Activated CD4-positive, alpha-beta T cell treated with anti-CD3 and anti-CD28 coated beads, Interleukin-2, amount 10 ng/mL, durations not matched to agents 24 days and 14 days (primary cell): ENCODE measurements around the gene PLEKHA3. TPM values are rescaled to one million over a fixed set of nuclear protein-coding genes. Genes with fewer than 3 reads are reported as not detected.
"Not testable (repeated sequence)": the region's sequence is repeated elsewhere in the genome, so short reads cannot be mapped to it uniquely, and the experiment has no call there.

ENCODE experiments used
- DNase-seq: peaks from one replicate; pipeline ENCODE4 v3.0.0; 2022
- H3K27ac Mint-ChIP-seq: one replicate; pipeline ENCODE4 v1.8.0; 2022; ENCODE audit warnings: mild to moderate bottlenecking, mixed read lengths
- H3K27me3 Mint-ChIP-seq: one replicate; pipeline ENCODE4 v1.8.0; 2022; ENCODE audit warnings: mixed read lengths
- H3K36me3 Mint-ChIP-seq: one replicate; pipeline ENCODE4 v1.8.0; 2022; ENCODE audit warnings: low read depth, mild to moderate bottlenecking, mixed read lengths
- H3K4me1 Mint-ChIP-seq: one replicate; pipeline ENCODE4 v1.8.0; 2021; ENCODE audit warnings: mixed read lengths
- H3K4me3 Mint-ChIP-seq: one replicate; pipeline ENCODE4 v1.8.0; 2022; ENCODE audit warnings: mild to moderate bottlenecking, moderate library complexity, mixed read lengths
- H3K9me3 Mint-ChIP-seq: one replicate; pipeline ENCODE4 v1.8.0; 2021; ENCODE audit warnings: mixed read lengths
- intact Hi-C: fragments of 100-400 bp; cut with micrococcal nuclease; formaldehyde crosslinking; loops from one replicate; pipeline ENCODE4 v1.15.1; 2023
- total RNA-seq: library from RNA; stranded (reverse); gene quantifications from 2 replicates; pipeline ENCODE4 v1.2.3, GENCODE V29; 2022

The PLEKHA3 gene
- total RNA-seq, 1 donor from 2014 or later = 35.4 TPM

GRCh38 chr2:178521304-178522150, 41.3 kb downstream of the PLEKHA3 start:
- peaks cover 21% of the 10 kb centered on the region for H3K36me3 Mint-ChIP-seq
- peak overlapping the region; percentile 39 for H3K4me3 Mint-ChIP-seq
- peak; percentile 58 for DNase-seq
- peaks cover 7% of the 10 kb centered on the region for H3K9me3 Mint-ChIP-seq
- peaks cover 30% of the 10 kb centered on the region for H3K4me1 Mint-ChIP-seq
- peak overlapping the region; percentile 67 for H3K27ac Mint-ChIP-seq
- intact Hi-C loops = loop anchor here (1.0 to 5.0 kb wide), 2 partner anchors 9 to 409 kb away; partner anchors contain the start of gene RBM45
- no peaks in the 10 kb centered on the region for H3K27me3 Mint-ChIP-seq

- intact Hi-C loops = loop anchor here (1.0 to 5.0 kb wide), 6 partner anchors 7 to 411 kb away; partner anchors contain the start of genes PJVK, PRKRA and RBM45
- no peaks in the 10 kb centered on the region for H3K27me3 Mint-ChIP-seq
- peaks cover 7% of the 10 kb centered on the region for H3K9me3 Mint-ChIP-seq
- peaks cover 18% of the 10 kb centered on the region for H3K36me3 Mint-ChIP-seq
- H3K4me3 Mint-ChIP-seq = peak overlapping the region; percentile 95
- H3K4me1 Mint-ChIP-seq = peaks cover 37% of the 10 kb centered on the region
- H3K27ac Mint-ChIP-seq = peak overlapping the region; percentile 91
- DNase-seq = peak; percentile 96
Measured at GRCh38 chr2:178522950-178523595, 42.8 kb downstream of the PLEKHA3 start.

GRCh38 chr2:178523596-178524134, 43.4 kb downstream of the PLEKHA3 start:
- Mint-ChIP-seq H3K27me3 (no peaks in the 10 kb centered on the region), H3K9me3 (peaks cover 7% of the 10 kb centered on the region), H3K27ac (peak overlapping the region; percentile 91), H3K4me1 (peaks cover 39% of the 10 kb centered on the region), H3K36me3 (peaks cover 22% of the 10 kb centered on the region), H3K4me3 (peak overlapping the region; percentile 95)
- intact Hi-C loops = loop anchor here (1.0 to 5.0 kb wide), 5 partner anchors 9 to 411 kb away; partner anchors contain the start of genes PJVK, PRKRA and RBM45
- DNase-seq = peak; percentile 65

GRCh38 chr2:178525010-178525409, 44.8 kb downstream of the PLEKHA3 start:
- H3K4me3 Mint-ChIP-seq, H3K27me3 Mint-ChIP-seq, H3K9me3 Mint-ChIP-seq, H3K27ac Mint-ChIP-seq, intact Hi-C loops: not testable (repeated sequence)
- peaks cover 25% of the 10 kb centered on the region for H3K36me3 Mint-ChIP-seq
- peak; percentile 31 for DNase-seq
- peaks cover 42% of the 10 kb centered on the region for H3K4me1 Mint-ChIP-seq

- H3K9me3 Mint-ChIP-seq, intact Hi-C loops, H3K27ac Mint-ChIP-seq, DNase-seq, H3K27me3 Mint-ChIP-seq: not testable (repeated sequence)
- Mint-ChIP-seq H3K36me3 (peaks cover 27% of the 10 kb centered on the region), H3K4me3 (peak overlapping the region; percentile 39), H3K4me1 (peaks cover 43% of the 10 kb centered on the region)
Measured at GRCh38 chr2:178525460-178525859, 45.2 kb downstream of the PLEKHA3 start.

- H3K36me3 Mint-ChIP-seq = peaks cover 31% of the 10 kb centered on the region
- H3K27ac Mint-ChIP-seq = no peak overlapping the region
- no peaks in the 10 kb centered on the region for H3K27me3 Mint-ChIP-seq
- intact Hi-C loops = no loop called here
- H3K4me3 Mint-ChIP-seq = no peak overlapping the region
- H3K9me3 Mint-ChIP-seq = peaks cover 7% of the 10 kb centered on the region
- peaks cover 48% of the 10 kb centered on the region for H3K4me1 Mint-ChIP-seq
- peak; percentile 43 for DNase-seq
Measured at GRCh38 chr2:178526256-178526655, 46.0 kb downstream of the PLEKHA3 start.

GRCh38 chr2:178527592-178527991, 47.3 kb downstream of the PLEKHA3 start:
- Mint-ChIP-seq H3K27me3 (no peaks in the 10 kb centered on the region), H3K36me3 (peaks cover 36% of the 10 kb centered on the region), H3K4me3 (no peak overlapping the region), H3K9me3 (peaks cover 8% of the 10 kb centered on the region), H3K4me1 (peaks cover 49% of the 10 kb centered on the region), H3K27ac (no peak overlapping the region)
- intact Hi-C loops = no loop called here
- DNase-seq = no peak

GRCh38 chr2:178528647-178529046, 48.4 kb downstream of the PLEKHA3 start:
- H3K36me3 Mint-ChIP-seq = peaks cover 40% of the 10 kb centered on the region
- H3K4me3 Mint-ChIP-seq = no peak overlapping the region
- H3K27ac Mint-ChIP-seq = no peak overlapping the region
- peaks cover 8% of the 10 kb centered on the region for H3K9me3 Mint-ChIP-seq
- peaks cover 45% of the 10 kb centered on the region for H3K4me1 Mint-ChIP-seq
- no peaks in the 10 kb centered on the region for H3K27me3 Mint-ChIP-seq
- intact Hi-C loops = no loop called here
- DNase-seq = no peak

- Mint-ChIP-seq H3K36me3 (peaks cover 46% of the 10 kb centered on the region), H3K27ac (no peak overlapping the region), H3K27me3 (no peaks in the 10 kb centered on the region), H3K4me3 (no peak overlapping the region), H3K4me1 (peaks cover 46% of the 10 kb centered on the region), H3K9me3 (peaks cover 13% of the 10 kb centered on the region)
- no peak for DNase-seq
- intact Hi-C loops = no loop called here
Measured at GRCh38 chr2:178529194-178529593, 48.9 kb downstream of the PLEKHA3 start.

- Mint-ChIP-seq H3K4me1 (peaks cover 44% of the 10 kb centered on the region), H3K27me3 (no peaks in the 10 kb centered on the region), H3K4me3 (peak overlapping the region; percentile 47), H3K36me3 (peaks cover 55% of the 10 kb centered on the region), H3K9me3 (peaks cover 20% of the 10 kb centered on the region), H3K27ac (peak overlapping the region; percentile 39)
- DNase-seq = no peak
- intact Hi-C loops = loop anchor here (1.0 to 5.0 kb wide), 6 partner anchors 8 to 502 kb away; partner anchors contain the start of gene FKBP7
Measured at GRCh38 chr2:178530131-178530530, 49.9 kb downstream of the PLEKHA3 start.

GRCh38 chr2:178530625-178531142, 50.4 kb downstream of the PLEKHA3 start:
- Mint-ChIP-seq H3K36me3 (peaks cover 55% of the 10 kb centered on the region), H3K9me3 (peaks cover 21% of the 10 kb centered on the region), H3K27ac (peak overlapping the region; percentile 39), H3K4me1 (peaks cover 41% of the 10 kb centered on the region), H3K27me3 (no peaks in the 10 kb centered on the region), H3K4me3 (peak overlapping the region; percentile 47)
- peak; percentile 79 for DNase-seq
- intact Hi-C loops = loop anchor here (1.0 to 5.0 kb wide), 6 partner anchors 8 to 502 kb away; partner anchors contain the start of gene FKBP7

GRCh38 chr2:178531168-178531567, 50.9 kb downstream of the PLEKHA3 start:
- Mint-ChIP-seq H3K27ac (peak overlapping the region; percentile 39), H3K27me3 (no peaks in the 10 kb centered on the region), H3K4me3 (peak overlapping the region; percentile 47), H3K4me1 (peaks cover 38% of the 10 kb centered on the region), H3K36me3 (peaks cover 58% of the 10 kb centered on the region), H3K9me3 (peaks cover 21% of the 10 kb centered on the region)
- intact Hi-C loops = loop anchor here (2.0 to 5.0 kb wide), 3 partner anchors 52 to 501 kb away; partner anchors contain the start of gene FKBP7
- DNase-seq = no peak

- peaks cover 22% of the 10 kb centered on the region for H3K4me1 Mint-ChIP-seq
- no peak overlapping the region for H3K4me3 Mint-ChIP-seq
- no peak for DNase-seq
- peaks cover 21% of the 10 kb centered on the region for H3K9me3 Mint-ChIP-seq
- H3K36me3 Mint-ChIP-seq = peaks cover 76% of the 10 kb centered on the region
- no peaks in the 10 kb centered on the region for H3K27me3 Mint-ChIP-seq
- intact Hi-C loops = no loop called here
- no peak overlapping the region for H3K27ac Mint-ChIP-seq
Measured at GRCh38 chr2:178536037-178536436, 55.8 kb downstream of the PLEKHA3 start.
